Measurements from ENCODE around the gene ASB14.

The ASB14 gene

GRCh38 chr3:57287205-57287604 lies 5.3 kb downstream of the ASB14 start:
- H3K9me2 ChIP-seq (replicated peaks; ENCODE audit: control insufficient read depth, low read length): no peaks in the 10 kb centered on the region
- H3K27me3 ChIP-seq (ENCODE audit: control insufficient read depth, low read length): no peaks in the 10 kb centered on the region; the same call in 1 of the 2 replicates
- no peaks in the 10 kb centered on the region for H3F3A ChIP-seq (ENCODE audit: control insufficient read depth, insufficient read depth)
- no peaks in the 10 kb centered on the region for H3K36me3 ChIP-seq (ENCODE audit: control insufficient read depth, low read length)
- no peaks in the 10 kb centered on the region for H3K4me1 ChIP-seq (ENCODE audit: control insufficient read depth, low read length)
- TF ChIP-seq, protein P1, sequence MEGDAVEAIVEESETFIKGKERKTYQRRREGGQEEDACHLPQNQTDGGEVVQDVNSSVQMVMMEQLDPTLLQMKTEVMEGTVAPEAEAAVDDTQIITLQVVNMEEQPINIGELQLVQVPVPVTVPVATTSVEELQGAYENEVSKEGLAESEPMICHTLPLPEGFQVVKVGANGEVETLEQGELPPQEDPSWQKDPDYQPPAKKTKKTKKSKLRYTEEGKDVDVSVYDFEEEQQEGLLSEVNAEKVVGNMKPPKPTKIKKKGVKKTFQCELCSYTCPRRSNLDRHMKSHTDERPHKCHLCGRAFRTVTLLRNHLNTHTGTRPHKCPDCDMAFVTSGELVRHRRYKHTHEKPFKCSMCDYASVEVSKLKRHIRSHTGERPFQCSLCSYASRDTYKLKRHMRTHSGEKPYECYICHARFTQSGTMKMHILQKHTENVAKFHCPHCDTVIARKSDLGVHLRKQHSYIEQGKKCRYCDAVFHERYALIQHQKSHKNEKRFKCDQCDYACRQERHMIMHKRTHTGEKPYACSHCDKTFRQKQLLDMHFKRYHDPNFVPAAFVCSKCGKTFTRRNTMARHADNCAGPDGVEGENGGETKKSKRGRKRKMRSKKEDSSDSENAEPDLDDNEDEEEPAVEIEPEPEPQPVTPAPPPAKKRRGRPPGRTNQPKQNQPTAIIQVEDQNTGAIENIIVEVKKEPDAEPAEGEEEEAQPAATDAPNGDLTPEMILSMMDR (IDR thresholded peaks at IDR 0.05; ENCODE audit: low read depth, low read length, poor library complexity, severe bottlenecking): no peak
- no peak overlapping the region for H3K4me3 ChIP-seq (ENCODE audit: low read length)
- H3K27ac ChIP-seq (ENCODE audit: low read depth, low read length): no peak overlapping the region
- H3K79me2 ChIP-seq (ENCODE audit: control insufficient read depth, low read length): no peaks in the 10 kb centered on the region
- no peak overlapping the region for H3K4me2 ChIP-seq (ENCODE audit: low read length)
- H4K20me1 ChIP-seq (ENCODE audit: control insufficient read depth, insufficient read depth, low read depth, low read length): no peaks in the 10 kb centered on the region
- no peaks in the 10 kb centered on the region for H3K9me3 ChIP-seq (ENCODE audit: control insufficient read depth, insufficient read depth, low read length)

DNA sequence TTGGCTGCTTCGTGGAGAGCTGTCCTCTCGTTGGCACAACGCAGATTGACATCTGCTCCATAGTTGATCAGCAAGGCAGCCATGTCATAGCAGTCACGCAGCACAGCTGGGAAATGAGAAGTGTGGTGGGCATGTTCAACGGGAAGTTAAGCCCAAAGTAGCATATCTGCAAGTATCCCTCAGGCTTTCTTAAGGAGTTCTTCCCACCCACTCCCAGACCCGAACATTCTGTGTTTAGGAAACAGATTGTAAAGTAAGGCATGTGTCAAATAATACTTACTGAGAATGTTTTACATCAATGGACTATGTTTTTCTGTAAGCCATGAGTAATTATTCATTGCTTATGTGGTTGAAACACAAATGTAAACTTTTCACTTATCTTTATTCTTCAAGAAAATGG lies 9.2 kb downstream of the ASB14 start:
- Histone ChIP-seq H3K27ac (ENCODE audit: low read depth, low read length) (no peak overlapping the region), H3K4me3 (ENCODE audit: low read length) (no peak overlapping the region), H3K27me3 (ENCODE audit: control insufficient read depth, low read length) (peaks cover 2% of the 10 kb centered on the region; the same call in 1 of the 2 replicates), H3K9me2 (replicated peaks; ENCODE audit: control insufficient read depth, low read length) (no peaks in the 10 kb centered on the region), H3K9me3 (ENCODE audit: control insufficient read depth, insufficient read depth, low read length) (no peaks in the 10 kb centered on the region), H3K4me2 (ENCODE audit: low read length) (no peak overlapping the region), H4K20me1 (ENCODE audit: control insufficient read depth, insufficient read depth, low read depth, low read length) (no peaks in the 10 kb centered on the region), H3K36me3 (ENCODE audit: control insufficient read depth, low read length) (no peaks in the 10 kb centered on the region), H3K4me1 (ENCODE audit: control insufficient read depth, low read length) (no peaks in the 10 kb centered on the region), H3K79me2 (ENCODE audit: control insufficient read depth, low read length) (no peaks in the 10 kb centered on the region), H3F3A (ENCODE audit: control insufficient read depth, insufficient read depth) (no peaks in the 10 kb centered on the region)
- TF ChIP-seq, protein P1 (IDR thresholded peaks at IDR 0.05; ENCODE audit: low read depth, low read length, poor library complexity, severe bottlenecking): no peak
- TF ChIP-seq EZH2phosphoT487 (IDR thresholded peaks at IDR 0.05; ENCODE audit: borderline replicate concordance, low read length): no peak

DNA sequence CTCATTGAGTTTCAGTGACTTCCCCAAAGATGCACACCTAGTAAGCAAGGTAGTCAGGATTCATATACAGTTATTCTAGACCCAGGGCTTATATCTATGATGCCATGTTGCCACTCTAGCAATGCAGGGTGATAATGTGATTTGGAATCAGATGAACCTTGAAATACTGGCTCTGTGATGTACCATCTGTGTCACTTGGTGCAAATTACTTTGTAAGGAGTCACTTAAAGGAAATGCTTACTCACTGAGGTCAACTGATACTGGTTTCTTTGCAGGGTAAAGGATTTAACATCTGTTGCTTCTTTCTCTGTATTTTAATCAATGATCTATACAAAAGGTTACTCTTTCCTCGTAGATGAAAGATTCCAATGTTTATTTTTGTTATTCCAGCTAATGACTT lies 10.8 kb downstream of the ASB14 start:
- no peak overlapping the region for H3K27ac ChIP-seq (ENCODE audit: low read depth, low read length)
- H3K9me3 ChIP-seq (ENCODE audit: control insufficient read depth, insufficient read depth, low read length): no peaks in the 10 kb centered on the region
- no peaks in the 10 kb centered on the region for H3K9me2 ChIP-seq (replicated peaks; ENCODE audit: control insufficient read depth, low read length)
- no peaks in the 10 kb centered on the region for H3K36me3 ChIP-seq (ENCODE audit: control insufficient read depth, low read length)
- peaks cover 2% of the 10 kb centered on the region; the same call in 1 of the 2 replicates for H3K27me3 ChIP-seq (ENCODE audit: control insufficient read depth, low read length)
- no peak overlapping the region for H3K4me2 ChIP-seq (ENCODE audit: low read length)
- H3K4me3 ChIP-seq (ENCODE audit: low read length): no peak overlapping the region
- TF ChIP-seq, protein P1 (IDR thresholded peaks at IDR 0.05; ENCODE audit: low read depth, low read length, poor library complexity, severe bottlenecking): no peak
- TF ChIP-seq EZH2phosphoT487 (IDR thresholded peaks at IDR 0.05; ENCODE audit: borderline replicate concordance, low read length): no peak
- H4K20me1 ChIP-seq (ENCODE audit: control insufficient read depth, insufficient read depth, low read depth, low read length): no peaks in the 10 kb centered on the region
- no peaks in the 10 kb centered on the region for H3K79me2 ChIP-seq (ENCODE audit: control insufficient read depth, low read length)
- H3K4me1 ChIP-seq (ENCODE audit: control insufficient read depth, low read length): no peaks in the 10 kb centered on the region
- H3F3A ChIP-seq (ENCODE audit: control insufficient read depth, insufficient read depth): no peaks in the 10 kb centered on the region

- H3K27ac ChIP-seq (ENCODE audit: low read depth, low read length): no peak overlapping the region
- H3K36me3 ChIP-seq (ENCODE audit: control insufficient read depth, low read length): no peaks in the 10 kb centered on the region
- H3K4me1 ChIP-seq (ENCODE audit: control insufficient read depth, low read length): no peaks in the 10 kb centered on the region
- H4K20me1 ChIP-seq (ENCODE audit: control insufficient read depth, insufficient read depth, low read depth, low read length): no peaks in the 10 kb centered on the region
- H3K9me2 ChIP-seq (replicated peaks; ENCODE audit: control insufficient read depth, low read length): no peaks in the 10 kb centered on the region
- peaks cover 2% of the 10 kb centered on the region; the same call in 1 of the 2 replicates for H3K27me3 ChIP-seq (ENCODE audit: control insufficient read depth, low read length)
- no peaks in the 10 kb centered on the region for H3K79me2 ChIP-seq (ENCODE audit: control insufficient read depth, low read length)
- no peak for TF ChIP-seq EZH2phosphoT487 (IDR thresholded peaks at IDR 0.05; ENCODE audit: borderline replicate concordance, low read length)
- TF ChIP-seq, protein P1 (IDR thresholded peaks at IDR 0.05; ENCODE audit: low read depth, low read length, poor library complexity, severe bottlenecking): no peak
- no peak overlapping the region for H3K4me3 ChIP-seq (ENCODE audit: low read length)
- no peaks in the 10 kb centered on the region for H3F3A ChIP-seq (ENCODE audit: control insufficient read depth, insufficient read depth)
- H3K4me2 ChIP-seq (ENCODE audit: low read length): no peak overlapping the region
- no peaks in the 10 kb centered on the region for H3K9me3 ChIP-seq (ENCODE audit: control insufficient read depth, insufficient read depth, low read length)
These were observed 12.8 kb downstream of the ASB14 start for GRCh38 chr3:57279685-57280084.

All from DOHH2 (cell line).